Natural killer cell treated with Interleukin-12 subunit alpha and Interleukin-12 subunit beta and Interleukin-15 and Interleukin-18, amount 100 ng/mL, for 72 hours (primary cell): ENCODE measurements around the gene MS4A18. TPM values are rescaled to one million over a fixed set of nuclear protein-coding genes. Genes with fewer than 3 reads are reported as not detected.
A peak's percentile ranks its signal among the peaks of the same experiment; 100 is the strongest.
"Not testable (repeated sequence)": the region's sequence is repeated elsewhere in the genome, so short reads cannot be mapped to it uniquely, and the experiment has no call there.

Source experiments
- ATAC-seq, 2 donors: fragments of 150-1000 bp; cut with Tn5 transposase in 1 of 2; sonication (Bioruptor Pico), chemical (Tn5 transposase) in 1 of 2; 2 replicates each; pipeline ENCODE4 v1.10.0; 2021
- DNase-seq: peaks from one replicate; pipeline ENCODE4 v3.0.0; 2022; ENCODE audit warnings: low spot score
- H3K27ac Mint-ChIP-seq, 2 donors: 1 replicate in 1 of 2; 2 replicates in 1 of 2; pipeline ENCODE4 v1.8.0; 2022; ENCODE audit warnings: mixed read lengths in 2 of 2, mild to moderate bottlenecking in 1 of 2, moderate library complexity in 1 of 2
- H3K27me3 Mint-ChIP-seq, 2 donors: 1 replicate in 1 of 2; 2 replicates in 1 of 2; pipeline ENCODE4 v1.8.0; 2022; ENCODE audit warnings: mixed read lengths in 2 of 2
- H3K36me3 Mint-ChIP-seq: one replicate; pipeline ENCODE4 v1.8.0; 2022; ENCODE audit warnings: mixed read lengths
- H3K4me1 Mint-ChIP-seq, 2 donors: 1 replicate in 1 of 2; 2 replicates in 1 of 2; pipeline ENCODE4 v1.8.0; 2022; ENCODE audit warnings: low read depth in 2 of 2, mixed read lengths in 2 of 2, mild to moderate bottlenecking in 1 of 2
- H3K4me3 Mint-ChIP-seq: one replicate; pipeline ENCODE4 v1.8.0; 2022; ENCODE audit warnings: mixed read lengths
- H3K9me3 Mint-ChIP-seq: 2 replicates; pipeline ENCODE4 v1.8.0; 2022; ENCODE audit warnings: mixed read lengths
- total RNA-seq, 2 donors: library from RNA; stranded (reverse); gene quantifications; one replicate each; pipeline ENCODE4 v1.2.3, GENCODE V29; 2022

Gene MS4A18
- total RNA-seq, 2 donors from 2014 or later = not detected

DNA sequence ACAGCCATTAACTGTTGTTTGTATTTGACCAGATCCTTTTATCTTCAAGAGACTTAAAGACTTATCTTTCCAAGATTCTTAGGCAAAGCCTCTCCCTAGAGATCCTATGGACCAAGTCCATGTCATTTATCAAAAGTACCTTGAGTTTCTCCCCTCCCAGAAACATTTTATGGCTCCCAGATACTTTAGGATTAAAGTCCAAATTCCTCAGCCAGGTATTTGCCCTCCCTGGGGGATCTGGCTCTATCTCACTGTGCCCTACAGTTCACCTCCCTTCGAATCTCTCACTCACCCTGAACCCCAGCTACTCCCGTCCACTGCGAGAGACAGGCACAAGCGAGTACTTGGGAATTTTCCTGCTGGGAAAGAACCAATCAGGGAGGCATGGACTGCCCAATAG lies 13.2 kb upstream of the MS4A18 start:
- ATAC-seq (no peak), DNase-seq (no peak)
- Mint-ChIP-seq H3K9me3 (no peaks in the 10 kb centered on the region), H3K4me3 (no peak overlapping the region), H3K36me3 (no peaks in the 10 kb centered on the region), H3K4me1 (peaks cover 0 to 4% of the 10 kb centered on the region in 2 donors), H3K27ac (no peak overlapping the region), H3K27me3 (peaks cover 14 to 16% of the 10 kb centered on the region in 2 donors)

DNA sequence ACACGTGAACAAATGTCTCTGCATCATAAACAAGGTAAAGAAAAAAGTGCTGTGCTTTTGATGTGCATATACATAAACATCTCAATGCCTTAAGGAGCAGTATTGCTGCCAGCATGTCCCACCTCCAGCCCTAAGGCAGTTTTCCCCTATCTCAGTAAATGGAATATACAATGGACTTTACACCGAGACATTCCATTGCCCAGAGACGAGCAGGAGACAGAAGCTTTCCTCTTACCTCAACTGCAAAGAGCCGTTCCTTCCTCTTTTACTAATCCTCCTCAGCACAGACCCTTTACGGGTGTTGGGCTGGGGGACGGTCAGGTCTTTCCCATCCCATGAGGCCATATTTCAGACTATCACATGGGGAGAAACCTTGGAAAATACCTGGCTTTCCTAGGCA lies 11.1 kb upstream of the MS4A18 start:
- H3K4me1 Mint-ChIP-seq, H3K4me3 Mint-ChIP-seq, H3K36me3 Mint-ChIP-seq, DNase-seq, H3K9me3 Mint-ChIP-seq, ATAC-seq, H3K27ac Mint-ChIP-seq: not testable (repeated sequence)
- H3K27me3 Mint-ChIP-seq = peaks cover 7 to 13% of the 10 kb centered on the region in 2 donors

GRCh38 chr11:60717956-60718355 lies 6.6 kb upstream of the MS4A18 start:
- peak; percentile 28 to 85 for ATAC-seq
- Mint-ChIP-seq H3K4me3 (no peak overlapping the region), H3K4me1 (peaks cover 0 to 4% of the 10 kb centered on the region in 2 donors), H3K9me3 (no peaks in the 10 kb centered on the region), H3K36me3 (no peaks in the 10 kb centered on the region), H3K27me3 (peaks cover 7 to 20% of the 10 kb centered on the region in 2 donors), H3K27ac (no peak overlapping the region)
- no peak for DNase-seq

DNA sequence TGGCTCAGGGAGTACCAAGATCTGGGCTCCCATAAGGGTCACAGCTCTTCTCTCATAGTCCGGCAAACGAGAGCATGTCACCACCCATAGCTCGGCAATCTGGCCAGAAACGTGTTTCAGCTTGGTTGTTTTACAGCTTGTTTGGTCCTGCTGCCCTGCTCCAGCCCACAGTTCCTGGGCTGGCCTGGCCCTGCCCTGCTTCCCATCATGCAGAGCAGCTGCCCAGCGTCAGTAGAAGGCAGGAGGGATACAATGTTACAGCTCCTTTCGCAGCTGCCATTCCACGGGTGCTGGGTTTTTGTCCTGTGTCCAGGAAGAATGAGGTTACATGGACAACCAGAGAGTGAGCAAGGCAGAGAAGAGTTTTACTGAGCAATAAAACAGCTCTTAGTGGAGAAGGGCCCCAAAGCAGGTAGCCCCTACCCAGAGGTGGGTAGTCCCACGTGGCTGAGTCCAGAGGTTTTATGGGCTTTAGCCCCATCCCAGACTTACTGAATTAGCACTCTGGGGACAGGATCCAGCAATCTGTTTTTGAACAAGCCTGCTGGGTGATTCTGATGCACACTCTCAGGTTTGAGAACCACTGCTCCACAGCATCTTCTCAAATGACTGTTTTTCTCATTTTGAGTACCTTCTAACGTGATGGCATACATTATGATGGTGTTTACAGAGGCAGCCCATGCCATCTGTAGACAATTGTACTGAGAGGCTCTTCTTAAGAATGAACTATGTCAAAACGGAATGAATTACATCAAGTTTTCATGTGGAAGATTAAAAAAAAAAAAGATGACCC lies 5.8 kb upstream of the MS4A18 start:
- Mint-ChIP-seq H3K9me3 (no peaks in the 10 kb centered on the region), H3K36me3 (no peaks in the 10 kb centered on the region), H3K27ac (no peak overlapping the region), H3K4me1 (peaks cover 0 to 4% of the 10 kb centered on the region in 2 donors), H3K27me3 (peaks cover 7 to 16% of the 10 kb centered on the region in 2 donors), H3K4me3 (no peak overlapping the region)
- DNase-seq (no peak), ATAC-seq (peak in 1 of 2 donors; percentile 57)

DNA sequence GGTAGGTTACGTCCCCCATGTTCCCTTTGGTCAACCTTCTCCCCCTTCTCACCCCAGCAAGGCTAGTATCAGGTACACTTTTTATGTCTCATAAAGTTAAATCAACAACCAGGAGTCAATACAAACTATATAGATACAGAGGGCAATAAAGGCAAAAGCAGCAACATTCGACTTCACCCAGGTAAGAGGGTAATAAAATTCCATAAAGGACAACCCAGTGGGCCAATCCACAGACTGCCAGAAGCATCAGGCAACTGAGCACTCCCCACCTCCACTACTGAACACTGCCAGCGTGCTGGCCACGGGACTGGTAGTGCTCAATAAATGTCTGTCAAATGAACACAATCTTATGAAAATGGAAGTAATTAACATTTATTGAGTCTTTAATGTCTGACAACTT lies 5.1 kb upstream of the MS4A18 start:
- peaks cover 7 to 16% of the 10 kb centered on the region in 2 donors for H3K27me3 Mint-ChIP-seq
- DNase-seq (no peak), ATAC-seq (no peak)
- no peak overlapping the region for H3K27ac Mint-ChIP-seq
- H3K4me3 Mint-ChIP-seq = no peak overlapping the region
- H3K36me3 Mint-ChIP-seq = no peaks in the 10 kb centered on the region
- H3K4me1 Mint-ChIP-seq = peaks cover 0 to 3% of the 10 kb centered on the region in 2 donors
- no peaks in the 10 kb centered on the region for H3K9me3 Mint-ChIP-seq

DNA sequence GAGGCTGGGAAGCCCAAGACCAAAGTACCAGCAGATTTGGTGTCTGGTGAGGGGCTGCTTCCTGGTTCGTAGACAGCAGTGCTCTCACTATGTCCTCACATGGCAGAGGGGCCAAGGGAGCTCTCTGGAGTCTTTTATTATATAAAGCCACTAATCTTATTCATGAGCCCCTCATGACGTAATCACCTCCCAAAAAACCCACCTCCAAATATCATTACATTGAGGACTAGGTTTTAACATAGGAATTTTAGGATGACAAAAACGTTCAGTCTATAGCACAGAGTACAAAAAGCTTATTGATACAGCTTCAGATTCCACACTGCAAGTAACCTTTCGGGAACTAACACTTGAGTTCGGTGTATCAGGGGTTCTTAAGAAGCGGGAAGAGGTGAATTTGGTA lies 4.1 kb upstream of the MS4A18 start:
- no peaks in the 10 kb centered on the region for H3K9me3 Mint-ChIP-seq
- no peaks in the 10 kb centered on the region for H3K4me1 Mint-ChIP-seq
- H3K27me3 Mint-ChIP-seq = peaks cover 6 to 16% of the 10 kb centered on the region in 2 donors
- DNase-seq (no peak), ATAC-seq (no peak)
- H3K27ac Mint-ChIP-seq = no peak overlapping the region
- H3K36me3 Mint-ChIP-seq = no peaks in the 10 kb centered on the region
- H3K4me3 Mint-ChIP-seq = no peak overlapping the region

GRCh38 chr11:60725592-60725991 lies 1.1 kb downstream of the MS4A18 start:
- Mint-ChIP-seq H3K4me1 (no peaks in the 10 kb centered on the region), H3K9me3 (no peaks in the 10 kb centered on the region), H3K27me3 (peaks cover 20 to 22% of the 10 kb centered on the region in 2 donors), H3K27ac (no peak overlapping the region), H3K36me3 (no peaks in the 10 kb centered on the region), H3K4me3 (no peak overlapping the region)
- ATAC-seq (no peak), DNase-seq (no peak)

GRCh38 chr11:60731586-60731985 lies 7.1 kb downstream of the MS4A18 start:
- Mint-ChIP-seq H3K4me3 (no peak overlapping the region), H3K4me1 (no peaks in the 10 kb centered on the region), H3K36me3 (no peaks in the 10 kb centered on the region), H3K27me3 (peaks cover 17 to 26% of the 10 kb centered on the region in 2 donors), H3K27ac (no peak overlapping the region), H3K9me3 (no peaks in the 10 kb centered on the region)
- ATAC-seq (no peak), DNase-seq (no peak)

DNA sequence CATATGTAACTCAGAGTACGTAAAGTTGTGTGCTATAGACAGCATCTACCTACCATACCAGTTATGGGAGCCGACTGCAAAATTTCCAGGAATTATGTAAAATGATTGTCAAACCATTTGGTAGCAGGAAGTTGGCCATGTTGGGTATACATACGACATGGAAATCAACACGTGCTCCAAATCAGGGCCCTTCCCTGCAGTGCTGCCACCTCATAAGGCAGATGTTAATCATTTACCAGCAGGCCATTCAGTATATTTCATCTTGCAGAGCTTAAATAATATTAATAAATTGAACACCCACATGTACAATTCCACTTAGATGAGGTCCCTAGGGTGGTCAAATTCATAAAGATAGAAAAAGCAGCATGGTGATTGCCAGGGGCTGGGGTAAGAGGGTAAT lies 9.8 kb downstream of the MS4A18 start:
- H3K27ac Mint-ChIP-seq = no peak overlapping the region
- H3K4me3 Mint-ChIP-seq = no peak overlapping the region
- ATAC-seq = no peak

GRCh38 chr11:60739114-60739513 lies 14.6 kb downstream of the MS4A18 start:
- ATAC-seq (no peak), DNase-seq (no peak)
- Mint-ChIP-seq H3K27me3 (peaks cover 15 to 26% of the 10 kb centered on the region in 2 donors), H3K9me3 (no peaks in the 10 kb centered on the region), H3K36me3 (no peaks in the 10 kb centered on the region), H3K27ac (no peak overlapping the region), H3K4me1 (no peaks in the 10 kb centered on the region), H3K4me3 (no peak overlapping the region)

More for the DNA sequence above, 9.8 kb downstream of the MS4A18 start:
- H3K36me3 Mint-ChIP-seq = no peaks in the 10 kb centered on the region
- H3K4me1 Mint-ChIP-seq = no peaks in the 10 kb centered on the region
- no peaks in the 10 kb centered on the region for H3K9me3 Mint-ChIP-seq
- peaks cover 17 to 27% of the 10 kb centered on the region in 2 donors for H3K27me3 Mint-ChIP-seq
- no peak for DNase-seq

DNA sequence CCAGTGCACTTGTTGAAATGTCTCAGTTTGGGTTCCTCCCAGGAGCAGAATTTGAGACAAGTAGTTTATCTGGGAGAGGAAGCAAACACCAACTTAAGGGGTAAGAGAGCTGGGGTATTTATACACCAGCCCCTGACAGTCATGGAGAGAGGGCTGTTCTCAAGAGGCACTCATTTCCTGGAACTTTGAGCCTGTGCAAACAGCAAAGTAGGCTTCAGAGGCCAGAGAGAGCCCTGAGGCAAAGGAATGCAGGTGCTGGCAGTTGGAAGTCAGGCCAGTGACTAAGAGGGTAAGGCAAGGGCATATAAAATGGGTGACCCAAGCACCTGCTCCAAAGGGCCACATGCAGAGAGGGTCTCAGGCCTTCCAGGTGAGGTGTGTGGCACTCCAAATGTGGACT lies 16.1 kb downstream of the MS4A18 start:
- H3K4me3 Mint-ChIP-seq = no peak overlapping the region
- H3K27ac Mint-ChIP-seq = no peak overlapping the region
- no peaks in the 10 kb centered on the region for H3K9me3 Mint-ChIP-seq
- DNase-seq = no peak
- H3K4me1 Mint-ChIP-seq = no peaks in the 10 kb centered on the region
- peak in 1 of 2 donors; percentile 3 for ATAC-seq
- H3K36me3 Mint-ChIP-seq = no peaks in the 10 kb centered on the region
- peaks cover 15 to 39% of the 10 kb centered on the region in 2 donors for H3K27me3 Mint-ChIP-seq

DNA sequence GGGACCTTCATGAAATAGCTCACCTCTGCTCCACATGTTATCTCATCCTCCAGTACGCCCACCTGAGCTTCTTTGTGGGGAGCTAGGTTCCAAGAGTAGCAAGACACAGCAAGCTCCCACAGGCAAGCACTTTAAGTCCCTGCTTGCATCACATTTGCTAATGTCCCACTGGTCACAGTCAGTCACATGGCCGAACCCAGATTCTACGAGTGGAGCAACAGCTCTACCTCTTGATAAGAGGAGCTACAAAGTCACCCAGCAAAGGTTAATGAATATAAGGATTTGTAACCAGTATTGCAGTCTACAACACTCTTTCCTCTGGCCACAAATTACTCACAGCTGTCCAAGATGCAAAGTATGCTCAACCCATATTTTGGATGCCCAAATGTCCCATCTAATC lies 16.9 kb downstream of the MS4A18 start:
- Mint-ChIP-seq H3K27ac (no peak overlapping the region), H3K4me1 (no peaks in the 10 kb centered on the region), H3K36me3 (no peaks in the 10 kb centered on the region), H3K27me3 (peaks cover 13 to 45% of the 10 kb centered on the region in 2 donors), H3K9me3 (no peaks in the 10 kb centered on the region), H3K4me3 (no peak overlapping the region)
- DNase-seq (no peak), ATAC-seq (no peak)

DNA sequence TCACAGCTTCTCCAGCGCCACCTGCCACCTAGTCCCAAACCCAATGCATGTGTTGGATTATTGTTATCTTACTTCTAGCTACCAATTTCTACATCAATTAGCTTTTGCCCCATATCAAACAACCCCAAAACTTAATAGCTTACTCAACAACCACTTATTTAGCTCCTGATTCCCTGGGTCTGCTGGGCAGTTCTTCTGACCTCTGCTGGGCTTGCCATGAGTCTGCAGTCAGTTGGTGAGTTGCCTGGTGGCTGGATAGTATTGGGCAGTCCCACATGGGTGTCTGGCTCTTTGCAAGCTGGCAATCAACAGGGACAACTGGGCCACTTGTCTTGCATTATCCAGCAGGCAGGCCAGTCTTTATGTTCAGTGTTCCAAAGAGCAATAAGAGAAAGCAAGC lies 18.5 kb downstream of the MS4A18 start:
- Mint-ChIP-seq H3K9me3 (peaks cover 4% of the 10 kb centered on the region), H3K27ac (no peak overlapping the region), H3K36me3 (no peaks in the 10 kb centered on the region), H3K4me1 (no peaks in the 10 kb centered on the region), H3K4me3 (no peak overlapping the region), H3K27me3 (peaks cover 8 to 35% of the 10 kb centered on the region in 2 donors)
- DNase-seq (no peak), ATAC-seq (no peak)

DNA sequence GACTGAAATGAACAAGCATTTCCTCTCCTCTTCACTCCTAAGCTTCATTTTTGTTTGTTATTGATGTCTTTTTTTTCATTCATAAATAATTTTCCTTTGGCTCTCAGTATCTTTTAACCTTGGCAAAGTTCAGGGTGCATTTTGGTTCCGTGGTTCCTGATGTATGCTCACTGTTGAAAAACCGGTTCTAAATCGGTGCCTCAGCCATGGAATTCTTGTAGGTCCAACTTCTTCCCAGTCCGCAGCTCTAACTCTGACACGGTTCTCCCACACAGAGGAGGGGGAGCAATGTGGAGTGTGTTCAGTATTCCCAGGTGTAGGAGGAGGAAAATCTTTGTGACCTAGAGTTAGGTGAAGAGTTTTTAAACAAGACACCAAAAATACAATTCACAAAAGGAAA lies 19.6 kb downstream of the MS4A18 start:
- Mint-ChIP-seq H3K27me3 (peaks cover 3 to 25% of the 10 kb centered on the region in 2 donors), H3K4me3 (no peak overlapping the region), H3K9me3 (peaks cover 4% of the 10 kb centered on the region), H3K27ac (no peak overlapping the region), H3K4me1 (no peaks in the 10 kb centered on the region), H3K36me3 (no peaks in the 10 kb centered on the region)
- ATAC-seq (no peak), DNase-seq (no peak)
